GM18907 (cell line): ENCODE measurements around the gene JARID2.
"Not testable (repeated sequence)": the region's sequence is repeated elsewhere in the genome, so short reads cannot be mapped to it uniquely, and the experiment has no call there.

ENCODE experiments used
- ATAC-seq: cut with Tn5 transposase; IDR thresholded peaks from one replicate; pipeline ENCODE4 v1.9.1; 2021; ENCODE audit warnings: mild to moderate bottlenecking, moderate library complexity; ENCODE audit not compliant: unreplicated experiment

JARID2 gene

DNA sequence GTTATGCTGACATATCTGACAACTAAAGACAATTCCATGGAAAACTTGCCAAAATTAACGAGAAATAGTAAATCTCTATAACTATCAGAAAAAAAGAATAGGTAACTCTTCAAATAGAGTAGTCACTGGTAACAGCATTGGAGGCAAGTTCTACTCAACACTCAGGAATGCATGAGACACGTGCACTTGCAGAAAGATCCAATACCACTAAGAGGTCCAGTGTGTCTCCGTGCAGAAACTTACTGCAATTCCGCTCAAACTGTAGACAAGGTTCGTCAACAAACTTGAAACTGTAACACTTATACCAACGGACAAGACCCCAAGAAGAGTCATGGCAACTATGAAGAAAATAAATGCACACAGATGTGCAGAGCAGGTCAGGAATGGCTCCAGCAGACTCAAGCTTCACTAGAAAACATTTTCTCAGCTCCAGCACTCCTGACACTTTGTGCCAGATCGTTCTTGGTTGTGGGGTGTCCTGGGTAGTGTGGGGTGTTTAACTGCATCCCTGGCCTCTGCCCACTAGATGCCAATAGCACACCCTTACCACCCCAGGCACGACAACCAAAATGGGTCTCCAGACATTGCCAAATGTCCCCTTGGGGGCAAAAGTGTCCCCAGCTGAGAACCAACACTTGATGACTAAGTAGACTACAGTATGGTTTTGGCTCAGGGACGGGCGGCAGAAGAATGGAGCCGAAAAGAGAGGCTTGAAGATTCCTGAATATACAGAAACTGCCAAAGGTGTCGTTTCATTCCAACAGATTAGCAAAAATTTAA is 282.2 kb downstream of the JARID2 start:
- ATAC-seq, result no peak

- ATAC-seq, result no peak
Measured at GRCh38 chr6:15528870-15529269, 283.0 kb downstream of the JARID2 start.

- ATAC-seq, result no peak
Measured at GRCh38 chr6:15530411-15530810, 284.5 kb downstream of the JARID2 start.

DNA sequence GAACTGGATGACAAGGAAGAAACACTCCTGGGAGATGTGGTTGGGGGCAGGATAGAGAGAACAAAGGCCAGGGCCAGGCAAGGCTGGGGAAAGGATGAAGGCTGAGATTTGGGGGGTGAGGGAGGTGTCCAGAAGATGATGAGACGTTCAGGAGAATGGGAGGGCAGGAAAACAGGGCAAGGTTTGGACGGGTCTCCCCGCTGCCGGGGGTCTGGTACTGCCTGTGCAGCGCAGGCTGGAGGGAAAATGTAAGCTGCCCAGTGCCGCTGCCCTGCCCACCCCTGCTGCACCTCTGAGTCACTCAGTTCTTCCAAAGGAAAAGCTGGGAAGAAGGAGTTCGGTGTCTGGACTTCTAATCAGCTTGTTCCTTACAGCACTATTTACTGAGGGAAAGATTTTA is 286.1 kb downstream of the JARID2 start:
- ATAC-seq, result no peak

- ATAC-seq, result no peak
Measured at GRCh38 chr6:15533379-15534026, 287.6 kb downstream of the JARID2 start.

- ATAC-seq, result no peak
Measured at GRCh38 chr6:15534974-15535373, 289.1 kb downstream of the JARID2 start.

DNA sequence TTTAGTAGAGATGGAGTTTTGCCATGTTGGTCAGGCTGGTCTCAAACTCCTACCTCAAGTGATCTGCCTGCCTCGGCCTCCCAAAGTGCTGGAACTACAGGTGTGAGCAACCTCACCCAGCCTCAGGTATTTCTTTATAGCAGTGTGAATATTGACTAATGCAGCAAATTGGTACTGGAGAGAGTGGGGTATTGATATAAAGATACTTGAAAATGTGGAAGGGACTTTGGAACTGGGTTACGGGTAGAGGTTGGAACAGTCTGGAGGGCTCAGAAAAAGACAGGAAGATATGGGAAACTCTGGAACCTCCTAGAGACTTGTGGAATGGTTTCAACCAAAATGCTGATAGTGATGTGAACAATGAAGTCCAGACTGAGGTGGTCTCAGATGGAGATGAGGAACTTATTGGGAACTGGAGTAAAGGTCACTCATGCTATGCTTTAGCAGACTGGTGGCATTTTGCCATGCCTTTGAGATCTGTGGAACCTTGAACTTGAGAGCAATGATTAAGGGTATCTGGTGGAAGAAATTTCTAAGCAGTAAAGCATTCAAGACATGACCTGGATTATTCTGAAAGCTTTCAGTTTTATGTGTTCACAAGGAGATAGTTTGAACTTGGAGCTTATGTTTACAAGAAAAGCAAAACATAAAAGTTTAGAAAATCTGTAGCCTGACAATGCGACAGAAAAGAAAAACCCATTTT is 289.8 kb downstream of the JARID2 start:
- no peak for ATAC-seq

DNA sequence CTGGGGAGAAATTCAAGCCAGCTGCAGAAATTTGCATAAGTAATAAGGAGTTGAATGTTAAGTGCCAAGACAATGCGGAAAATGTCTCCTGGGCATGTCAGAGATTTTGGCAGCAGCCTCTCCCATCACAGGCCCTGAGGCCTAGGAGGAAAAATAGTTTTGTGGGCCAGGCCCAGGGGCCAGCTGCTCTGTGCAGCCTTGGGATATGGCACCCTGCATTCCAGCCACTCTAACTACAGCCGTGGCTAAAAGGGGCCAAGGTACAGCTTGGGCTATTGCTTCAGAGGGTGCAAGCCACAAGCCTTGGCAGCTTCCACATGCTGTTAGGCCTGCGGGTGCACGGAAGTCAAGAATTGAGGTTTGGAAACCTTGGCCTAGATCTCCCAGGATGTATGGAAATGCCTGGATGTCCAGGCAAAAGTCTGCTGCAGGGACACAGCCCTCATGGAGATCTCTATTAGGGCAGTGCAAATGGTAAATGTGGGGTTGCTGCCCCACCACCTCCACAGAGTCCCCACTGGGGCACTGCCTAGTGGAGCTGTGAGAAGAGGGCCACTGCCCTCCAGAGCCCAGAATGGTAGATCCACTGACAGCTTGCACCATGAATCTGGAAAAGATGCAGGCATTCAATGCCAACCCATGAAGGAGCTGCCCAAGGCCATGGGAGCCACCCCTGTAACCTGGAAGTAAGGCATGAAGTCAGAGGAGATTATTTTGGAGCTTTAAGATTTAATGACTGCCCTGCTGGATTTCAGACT is 290.5 kb downstream of the JARID2 start:
- ATAC-seq, result no peak

GRCh38 chr6:15538106-15538505 is 292.2 kb downstream of the JARID2 start:
- no peak for ATAC-seq

GRCh38 chr6:15538766-15539495 is 293.1 kb downstream of the JARID2 start:
- ATAC-seq, result no peak

DNA sequence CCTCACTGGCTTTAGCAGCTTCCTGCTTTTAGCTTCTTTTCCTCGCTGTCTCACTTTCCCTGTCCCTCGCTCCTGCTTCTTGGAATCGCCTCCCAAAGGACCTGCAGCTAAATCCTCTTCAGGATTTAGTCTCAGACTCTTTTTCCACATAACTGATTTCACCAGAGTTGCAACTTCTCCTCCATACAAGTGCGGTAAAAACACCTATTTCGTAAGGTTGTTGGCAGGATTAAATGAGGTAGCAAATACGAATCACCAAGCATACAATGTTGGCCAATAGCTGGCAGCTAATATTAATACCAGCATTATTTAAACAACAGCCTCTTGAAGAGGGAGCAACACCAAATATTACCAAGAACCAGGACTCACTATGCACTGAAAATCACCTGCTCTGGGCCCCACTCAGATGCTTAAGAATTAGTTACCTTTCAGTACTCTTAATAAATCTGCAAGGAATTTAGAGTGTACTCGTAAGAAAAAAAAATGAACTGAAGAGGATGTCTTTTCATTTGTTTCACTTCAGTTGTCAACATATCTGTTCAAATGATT is 293.9 kb downstream of the JARID2 start:
- no peak for ATAC-seq

- not testable (repeated sequence) for ATAC-seq
Measured at GRCh38 chr6:15543332-15543917, 297.6 kb downstream of the JARID2 start.

GRCh38 chr6:15544321-15544900 is 298.5 kb downstream of the JARID2 start:
- no peak for ATAC-seq

DNA sequence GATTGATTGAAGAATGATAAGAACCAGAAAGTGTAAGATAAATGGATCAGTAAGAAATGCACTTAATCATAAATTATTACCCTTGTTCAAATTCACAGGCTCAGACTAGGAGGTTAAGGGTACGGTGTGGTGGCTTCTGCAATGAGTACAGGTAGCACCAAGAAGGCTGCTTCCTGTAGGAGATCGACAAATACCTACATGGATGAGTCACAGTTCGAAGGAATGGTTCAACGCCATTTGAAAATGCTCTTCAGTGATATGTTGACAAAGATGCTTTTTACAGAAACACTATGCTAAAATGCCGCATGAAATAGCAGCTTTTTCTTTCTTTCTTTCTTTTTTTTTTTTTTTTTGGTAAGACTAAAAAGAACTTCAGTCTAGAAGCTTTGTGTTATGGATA is 300.7 kb downstream of the JARID2 start:
- no peak for ATAC-seq

DNA sequence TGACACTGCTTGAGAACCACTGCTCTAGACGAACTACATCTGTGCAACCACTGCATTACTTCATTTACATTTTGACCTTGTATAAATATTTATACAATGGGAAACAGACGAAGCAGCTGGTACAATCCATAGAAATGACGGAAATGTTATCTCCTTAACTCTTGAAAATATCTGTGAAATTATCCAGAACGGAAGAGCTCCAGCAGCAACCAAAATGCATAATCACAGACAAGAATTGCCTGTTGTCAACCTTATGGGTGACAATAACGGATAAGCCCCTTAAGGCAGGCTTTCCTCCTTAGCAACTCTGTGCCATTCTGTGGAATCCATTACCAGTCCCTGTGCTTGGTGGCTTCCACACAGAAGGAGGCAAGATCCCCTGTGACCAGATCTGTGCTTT is 301.5 kb downstream of the JARID2 start:
- ATAC-seq, result no peak

DNA sequence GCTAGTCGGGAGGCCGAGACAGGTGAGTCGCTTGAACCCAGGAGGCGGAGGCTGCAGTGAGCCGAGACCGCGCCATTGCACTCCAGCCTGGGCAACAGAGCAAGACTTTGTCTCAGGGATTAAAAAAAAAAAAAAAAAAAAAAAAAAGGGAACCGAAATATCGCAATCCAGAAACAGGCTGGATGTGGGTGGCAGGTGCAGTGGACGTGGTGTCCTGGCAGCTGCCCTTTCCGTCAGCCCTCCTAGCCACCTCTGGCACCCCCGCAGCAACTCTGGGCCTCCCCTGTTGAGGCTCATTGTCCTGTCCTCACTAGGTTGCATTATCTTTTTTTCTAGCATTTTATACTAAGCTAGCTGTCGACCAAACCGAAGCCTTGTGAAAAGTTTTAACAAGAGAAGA is 303.5 kb downstream of the JARID2 start:
- ATAC-seq, result no peak

- ATAC-seq, result no peak
Measured at GRCh38 chr6:15550546-15551123, 304.8 kb downstream of the JARID2 start.

DNA sequence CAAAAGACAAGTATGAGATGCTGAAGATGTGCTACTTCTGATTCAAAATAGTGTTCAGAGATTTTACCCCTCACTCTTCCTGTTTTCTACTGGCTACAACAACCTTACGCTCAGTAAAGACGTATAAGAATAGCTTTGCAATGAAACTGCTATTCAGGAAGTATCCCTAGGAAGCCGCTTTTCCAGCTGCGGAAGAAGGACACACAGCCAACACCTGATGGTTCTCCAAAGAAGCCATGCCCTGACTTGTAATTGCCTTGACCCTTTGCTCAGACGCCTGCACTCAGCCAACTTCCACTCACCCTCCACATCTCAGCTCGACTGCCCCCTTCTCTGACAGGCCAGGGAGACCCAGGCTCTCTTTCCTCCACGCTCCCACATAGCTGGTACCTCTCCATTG is 305.4 kb downstream of the JARID2 start:
- no peak for ATAC-seq

DNA sequence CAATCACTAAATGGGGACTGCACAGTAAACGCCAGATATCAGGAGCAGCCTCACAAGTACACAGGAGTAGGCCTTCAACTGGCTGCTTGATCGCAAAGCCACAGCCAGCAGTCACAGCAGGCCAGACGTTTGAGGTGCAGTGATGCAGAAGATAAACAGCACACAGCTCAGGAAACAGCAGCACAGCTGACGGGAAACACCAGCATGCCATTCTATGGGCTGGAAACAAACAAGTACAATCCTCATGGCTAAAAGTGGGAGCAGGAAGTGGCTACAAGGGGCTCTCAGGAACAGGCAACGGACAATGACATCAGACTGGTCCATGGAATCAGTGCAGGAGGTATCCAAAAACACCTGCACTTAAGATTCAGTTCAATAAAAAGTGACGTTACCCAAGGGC is 305.9 kb downstream of the JARID2 start:
- no peak for ATAC-seq
